ENCODE data around the gene RAB7B. TPM values are rescaled to one million over a fixed set of nuclear protein-coding genes. Genes with fewer than 3 reads are reported as not detected.

Gene RAB7B
- total RNA-seq, 1 experiment from 2014 or later, result 0.22 TPM

GRCh38 chr1:206030714-206031113 is 27.5 kb upstream of the RAB7B start:
- peak overlapping the region; percentile 51 for H3K4me2 ChIP-seq (ENCODE audit: low read length)
- ChIA-PET RAD21 (ENCODE audit: low non-redundant PET in 1 of 2, low total read pairs in 2 of 2, uncharacterized antibody in 2 of 2, unreplicated experiment in 2 of 2) (interaction anchor here (0.8 to 1.4 kb wide), 2 partner anchors 75 to 76 kb away, joined by 5 to 9 read pairs; no protein-coding TSS in a partner anchor), POLR2A (no interaction called here), CTCF (interaction anchor here (0.8 to 3.5 kb wide), 11 partner anchors 9 to 78 kb away, joined by 4 to 43 read pairs (median 5); partner anchors contain the start of gene RAB7B)
- intact Hi-C loops (cut with micrococcal nuclease), result loop anchor here (1.0 kb wide), 1 partner anchor 76 kb away; no protein-coding TSS in a partner anchor
- BruUV-seq (replicated peaks), result no TSS peak
- H3K27ac ChIP-seq (ENCODE audit: low read depth, low read length), result no peak overlapping the region
- H3K79me2 ChIP-seq (ENCODE audit: insufficient read depth, low read length), result no peaks in the 10 kb centered on the region
- no peaks in the 10 kb centered on the region for H3K36me3 ChIP-seq (ENCODE audit: control insufficient read depth in 1 of 2, insufficient read depth in 2 of 2, low read length in 2 of 2)
- peak; percentile 74 for DNase-seq (ENCODE audit: low read depth, low spot score)
- H3K9ac ChIP-seq (ENCODE audit: low read length), result no peak overlapping the region
- peaks cover 0 to 6% of the 10 kb centered on the region in 2 experiments; a peak in 2 of 4 replicates for H3K4me1 ChIP-seq (ENCODE audit: control insufficient read depth in 1 of 2, insufficient read depth in 2 of 2, low read length in 2 of 2)
- H2AFZ ChIP-seq (ENCODE audit: low read depth, low read length, poor library complexity, severe bottlenecking), result peak overlapping the region; percentile 65
- no peaks in the 10 kb centered on the region for H4K20me1 ChIP-seq (ENCODE audit: insufficient read depth)
- ATAC-seq, result peak; percentile 100
- H3K4me3 ChIP-seq (replicated peaks in 1 of 2; ENCODE audit: low read depth in 1 of 2, low read length in 2 of 2), result no peak overlapping the region
- no peaks in the 10 kb centered on the region for H3K27me3 ChIP-seq (ENCODE audit: insufficient read depth, low read length)
- H3K9me3 ChIP-seq (ENCODE audit: control insufficient read depth in 1 of 2, insufficient read depth in 1 of 2, low read depth in 1 of 2, low read length in 2 of 2), result no peaks in the 10 kb centered on the region
- no peaks in the 10 kb centered on the region for H3K9me2 ChIP-seq (ENCODE audit: insufficient read depth)
- TF ChIP-seq EGR1 (IDR thresholded peaks at IDR 0.05; ENCODE audit: low read depth) (no peak), SRF (IDR thresholded peaks at IDR 0.05; ENCODE audit: low read depth) (no peak), CTCF (IDR thresholded peaks at IDR 0.05 in 2 of 3, conservative IDR thresholded peaks at IDR 0.05 in 1 of 3; ENCODE audit: borderline replicate concordance in 1 of 3, insufficient read depth in 1 of 3, low read depth in 2 of 3, low read length in 2 of 3) (peak; percentile 84 to 97 (median 94)), REST (IDR thresholded peaks at IDR 0.05; ENCODE audit: low read depth) (no peak), EZH2 (IDR thresholded peaks at IDR 0.05) (no peak), SIN3A (IDR thresholded peaks at IDR 0.05; ENCODE audit: low read depth) (no peak), EZH2phosphoT487 (IDR thresholded peaks at IDR 0.05; ENCODE audit: borderline replicate concordance) (no peak), ZNF274 (IDR thresholded peaks at IDR 0.05; ENCODE audit: low read depth, low read length) (no peak), ZFX (IDR thresholded peaks at IDR 0.05) (no peak), SP1 (IDR thresholded peaks at IDR 0.05; ENCODE audit: low read depth) (no peak), MAX (IDR thresholded peaks at IDR 0.05) (peak; percentile 39; the same call in 1 of the 2 replicates), YY1 (IDR thresholded peaks at IDR 0.05; ENCODE audit: extremely low read depth, insufficient replicate concordance, low read depth, low read length) (peak; percentile 85), POLR2AphosphoS5 (IDR thresholded peaks at IDR 0.05; ENCODE audit: low read depth, low read length) (no peak), TCF7L2 (IDR thresholded peaks at IDR 0.05; ENCODE audit: borderline replicate concordance, extremely low read depth, insufficient read depth, insufficient read length) (peak; percentile 18), CEBPB (IDR thresholded peaks at IDR 0.05; ENCODE audit: low read depth) (peak; percentile 57; the same call in 1 of the 2 replicates), ELF1 (IDR thresholded peaks at IDR 0.05; ENCODE audit: borderline replicate concordance, low read depth) (no peak), JUND (IDR thresholded peaks at IDR 0.05) (no peak), ATF3 (IDR thresholded peaks at IDR 0.05) (no peak), ZBTB33 (IDR thresholded peaks at IDR 0.05; ENCODE audit: extremely low read depth, insufficient replicate concordance, low read length) (no peak), CBX3 (IDR thresholded peaks at IDR 0.05; ENCODE audit: low read depth) (peak; percentile 74; the same call in 1 of the 2 replicates), POLR2A (IDR thresholded peaks at IDR 0.05; ENCODE audit: borderline replicate concordance, extremely low read depth, insufficient read depth, insufficient read length) (no peak)
